ENCODE measurements around the gene OS9.
"Not testable (repeated sequence)": the region's sequence is repeated elsewhere in the genome, so short reads cannot be mapped to it uniquely, and the experiment has no call there.

Gene OS9

DNA sequence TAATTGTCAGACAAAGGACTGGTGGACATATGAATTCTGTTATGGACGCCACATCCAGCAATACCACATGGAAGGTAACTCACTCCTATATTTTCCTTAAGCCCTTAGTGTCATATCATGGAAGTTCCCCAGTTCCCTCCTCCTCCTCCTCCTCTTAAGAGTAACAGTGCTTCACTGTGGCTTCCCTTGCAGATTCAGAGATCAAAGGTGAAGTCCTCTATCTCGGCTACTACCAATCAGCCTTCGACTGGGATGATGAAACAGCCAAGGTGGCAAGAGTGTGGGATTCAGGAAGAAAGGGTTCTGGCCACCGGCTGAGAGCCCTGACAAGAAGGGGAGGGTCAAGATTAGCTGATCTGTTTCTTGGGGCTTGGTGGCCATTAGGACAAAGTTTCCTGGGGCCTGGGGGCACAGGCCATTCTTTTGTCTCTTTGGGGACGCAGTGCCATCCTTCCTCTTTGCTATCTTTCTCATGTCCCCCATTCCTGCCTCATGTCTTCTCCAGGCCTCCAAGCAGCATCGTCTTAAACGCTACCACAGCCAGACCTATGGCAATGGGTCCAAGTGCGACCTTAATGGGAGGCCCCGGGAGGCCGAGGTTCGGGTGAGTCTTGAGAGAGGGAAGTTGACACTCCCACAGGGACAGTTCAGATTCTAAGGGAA is 2.0 kb downstream of the OS9 start:
- no peak for DNase-seq (ENCODE audit: low read depth)

DNA sequence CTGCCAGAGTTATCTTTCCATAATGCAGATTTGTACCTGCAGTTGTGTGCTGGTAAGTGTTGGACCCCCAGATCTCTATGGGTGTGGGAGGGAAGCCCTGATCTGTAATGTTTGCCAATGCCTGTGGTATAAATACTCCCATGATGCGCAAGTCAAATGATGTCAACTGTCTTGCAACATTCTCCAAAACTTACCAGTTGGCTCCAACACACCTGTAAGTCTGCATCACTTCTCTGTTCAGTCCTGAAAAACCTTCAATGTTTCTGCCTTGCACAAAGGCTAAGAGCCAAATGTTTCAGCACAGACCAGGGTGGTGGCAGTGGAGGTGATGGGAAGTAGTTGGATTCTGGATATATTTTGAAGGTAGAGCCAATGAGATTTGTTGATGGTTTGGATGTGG is 3.1 kb downstream of the OS9 start:
- no peak for DNase-seq (ENCODE audit: low read depth)

DNA sequence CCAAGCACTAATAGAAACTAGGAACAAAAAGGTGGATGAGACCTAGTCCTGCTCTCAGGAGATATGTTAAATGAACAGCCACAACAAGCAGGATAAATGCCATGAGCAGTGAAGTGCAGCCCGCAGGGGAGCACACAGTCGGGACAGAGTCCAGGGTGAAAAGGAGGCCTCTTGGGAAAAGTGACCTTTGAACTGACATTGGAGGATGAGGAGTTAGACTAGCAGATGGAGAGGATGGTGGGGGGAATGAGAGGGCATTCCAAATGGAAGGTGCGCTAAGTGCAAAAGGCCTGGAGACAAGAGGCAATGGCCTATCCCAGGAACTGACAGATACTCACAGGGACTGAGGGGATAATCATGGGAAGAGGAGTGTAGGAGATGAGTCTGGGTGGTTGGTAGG is 4.5 kb downstream of the OS9 start:
- DNase-seq (ENCODE audit: low read depth) = no peak

DNA sequence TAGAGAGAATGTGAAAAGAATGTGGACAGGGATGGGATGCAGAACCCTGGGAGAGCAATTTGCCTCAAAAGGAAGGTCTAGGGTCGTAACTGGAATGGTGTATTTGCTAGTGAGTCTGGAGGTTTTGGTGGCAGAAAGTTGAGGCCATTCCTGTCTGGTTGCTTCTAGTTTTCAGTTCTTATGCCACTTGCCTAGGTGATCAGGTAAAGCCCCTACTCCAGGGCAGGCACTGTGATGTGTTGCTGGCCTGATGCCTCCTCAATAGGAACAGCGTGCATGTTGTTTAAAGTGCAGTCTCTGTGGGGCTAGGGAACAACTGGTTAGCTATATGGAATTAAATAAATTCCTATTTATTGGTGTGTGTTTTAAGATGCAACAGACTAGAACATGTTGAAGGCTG is 6.4 kb downstream of the OS9 start:
- no peak for DNase-seq (ENCODE audit: low read depth)

DNA sequence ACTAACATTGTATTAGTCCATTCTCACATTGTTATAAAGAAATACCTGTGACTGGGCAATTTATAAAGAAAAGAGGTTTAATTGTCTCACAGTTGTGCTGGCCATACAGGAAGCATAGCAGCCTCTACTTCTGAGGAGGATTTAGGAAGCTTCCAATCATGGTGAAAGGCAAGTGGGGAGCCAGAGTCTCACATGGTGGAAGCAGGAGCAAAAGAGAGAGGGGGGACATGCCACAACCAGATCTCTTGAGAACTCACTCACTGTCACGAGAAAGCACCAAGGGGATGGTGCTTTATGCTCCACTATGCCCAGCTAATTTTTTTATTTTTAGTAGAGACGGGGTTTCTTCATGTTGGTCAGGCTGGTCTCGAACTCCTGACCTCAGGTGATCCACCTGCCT is 13.3 kb downstream of the OS9 start:
- DNase-seq (ENCODE audit: low read depth) = no peak

DNA sequence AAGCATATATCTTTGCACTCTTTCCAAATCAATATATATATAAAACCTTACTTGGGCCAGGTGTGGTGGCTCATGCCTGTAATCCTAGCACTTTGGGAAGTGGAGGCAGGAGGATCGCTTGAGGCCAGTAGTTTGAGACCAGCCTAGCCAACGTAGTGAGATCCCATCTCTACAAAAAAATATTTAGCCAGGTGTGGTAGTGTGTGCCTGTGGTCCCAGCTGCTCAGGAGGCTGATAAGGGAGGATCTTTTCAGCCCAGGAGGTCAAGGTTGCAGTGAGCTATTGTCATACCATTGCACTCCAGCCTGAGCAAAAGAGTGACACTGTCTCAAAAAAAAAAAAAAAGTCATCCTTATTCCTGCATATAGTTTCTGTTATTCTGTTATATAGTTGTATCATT is 14.4 kb downstream of the OS9 start:
- no peak for DNase-seq (ENCODE audit: low read depth)

DNA sequence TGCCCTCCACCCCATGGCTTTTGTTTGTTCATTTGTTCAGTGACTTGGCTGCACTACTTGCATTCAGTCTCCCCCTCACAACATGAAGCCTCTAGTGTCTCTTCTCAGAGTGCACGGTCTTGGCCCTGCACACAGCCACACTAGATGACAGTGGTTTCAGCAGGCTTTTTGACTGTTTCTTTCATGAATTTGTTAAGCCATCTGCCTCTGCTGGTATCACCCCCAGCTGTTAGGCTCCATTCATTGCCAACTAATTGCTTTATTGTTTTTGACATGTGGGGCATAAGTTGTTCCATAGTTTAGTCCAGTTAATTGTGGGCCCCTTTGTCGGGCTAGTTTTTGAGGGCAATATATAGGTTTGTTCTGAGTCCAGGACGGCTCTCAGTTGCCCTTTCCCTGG is 18.8 kb downstream of the OS9 start:
- DNase-seq (ENCODE audit: low read depth) = no peak

DNA sequence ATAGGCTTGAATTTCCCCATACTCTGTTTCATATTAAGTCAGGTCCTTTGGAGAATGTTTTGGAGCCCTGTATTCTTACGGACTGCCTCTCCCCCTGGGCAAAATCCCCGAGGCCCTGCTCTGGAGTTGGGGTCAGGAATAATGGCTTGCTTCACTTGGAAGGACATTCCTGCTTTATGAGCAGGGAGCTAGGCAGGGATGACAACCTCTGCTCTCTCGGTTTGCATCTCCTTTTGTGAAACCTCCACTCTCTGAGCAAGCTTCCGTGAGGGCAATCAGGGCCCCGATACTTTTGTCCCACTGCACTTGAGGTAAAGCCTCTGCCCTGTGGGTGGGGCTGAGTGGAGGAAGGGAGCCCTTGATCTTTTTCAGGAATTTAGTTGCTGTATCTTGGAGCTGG is 19.3 kb downstream of the OS9 start:
- DNase-seq (ENCODE audit: low read depth) = no peak

DNA sequence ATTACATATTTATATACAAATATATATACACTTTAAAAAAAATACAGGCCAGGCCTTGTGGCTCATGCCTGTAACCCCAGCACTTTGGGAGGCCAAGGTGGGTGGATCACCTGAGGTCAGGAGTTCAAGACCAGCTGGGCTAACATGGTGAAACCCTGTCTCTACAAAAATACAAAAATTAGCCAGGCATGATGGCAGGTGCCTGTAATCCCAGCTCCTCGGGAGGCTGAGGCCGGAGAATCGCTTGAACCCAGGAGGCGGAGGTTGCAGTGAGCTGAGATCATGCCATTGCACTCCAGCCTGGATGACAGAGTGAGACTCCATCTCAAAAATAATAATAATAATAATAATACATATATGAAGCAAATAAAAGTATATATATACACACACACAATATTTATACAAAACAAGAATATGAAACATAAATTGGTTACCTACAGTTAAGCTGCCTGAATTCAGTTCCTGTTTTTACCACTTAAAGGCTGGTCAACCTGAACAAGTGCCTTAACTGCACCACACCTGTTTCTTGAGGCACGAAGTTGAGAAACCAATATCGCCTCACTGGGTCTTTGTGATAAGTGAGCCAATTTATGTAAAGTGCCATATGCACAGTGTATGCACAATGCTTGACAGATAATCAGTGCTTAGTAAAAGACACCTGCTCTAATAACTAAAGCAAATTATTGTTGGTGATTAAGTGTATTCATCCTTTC is 21.3 kb downstream of the OS9 start:
- not testable (repeated sequence) for DNase-seq (ENCODE audit: low read depth)

GRCh38 chr12:57715786-57716185 is 21.9 kb downstream of the OS9 start:
- no peak for DNase-seq (ENCODE audit: low read depth)

DNA sequence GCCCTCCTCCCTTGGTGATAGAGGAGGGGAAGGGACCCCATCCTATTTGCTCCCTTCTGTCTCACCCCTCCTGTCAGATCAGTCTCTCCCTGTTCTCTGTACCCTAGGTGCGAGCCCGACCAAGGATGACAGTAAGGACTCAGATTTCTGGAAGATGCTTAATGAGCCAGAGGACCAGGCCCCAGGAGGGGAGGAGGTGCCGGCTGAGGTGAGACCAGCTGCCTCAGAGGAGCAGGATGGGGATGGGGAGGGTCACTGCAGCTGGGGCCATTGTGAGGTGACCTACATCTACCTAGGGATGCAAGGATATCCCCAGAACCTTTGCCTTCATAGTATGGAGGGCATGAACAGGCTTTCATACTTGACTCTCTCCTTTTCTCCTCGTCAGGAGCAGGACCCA is 22.4 kb downstream of the OS9 start:
- DNase-seq (ENCODE audit: low read depth) = no peak

DNA sequence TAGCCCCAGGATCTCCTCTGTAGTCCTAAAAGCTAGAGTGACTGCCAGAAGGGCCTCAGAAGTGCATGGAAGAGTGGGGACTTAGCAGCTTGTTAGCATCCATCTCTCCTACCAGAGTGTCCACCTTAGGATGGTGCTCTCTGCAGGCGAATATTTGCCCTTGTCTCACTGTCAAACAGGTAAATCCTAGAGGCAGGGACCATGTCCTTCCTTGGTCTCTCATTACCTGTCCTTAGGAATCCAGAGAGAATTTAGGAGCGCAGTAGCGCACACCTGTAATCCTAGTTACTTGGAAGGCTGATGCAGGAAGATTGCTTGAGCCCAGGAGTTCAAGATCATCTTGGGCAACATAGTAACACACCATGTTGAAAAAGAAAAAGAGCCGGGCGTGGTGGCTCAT is 23.2 kb downstream of the OS9 start:
- DNase-seq (ENCODE audit: low read depth) = no peak

DNA sequence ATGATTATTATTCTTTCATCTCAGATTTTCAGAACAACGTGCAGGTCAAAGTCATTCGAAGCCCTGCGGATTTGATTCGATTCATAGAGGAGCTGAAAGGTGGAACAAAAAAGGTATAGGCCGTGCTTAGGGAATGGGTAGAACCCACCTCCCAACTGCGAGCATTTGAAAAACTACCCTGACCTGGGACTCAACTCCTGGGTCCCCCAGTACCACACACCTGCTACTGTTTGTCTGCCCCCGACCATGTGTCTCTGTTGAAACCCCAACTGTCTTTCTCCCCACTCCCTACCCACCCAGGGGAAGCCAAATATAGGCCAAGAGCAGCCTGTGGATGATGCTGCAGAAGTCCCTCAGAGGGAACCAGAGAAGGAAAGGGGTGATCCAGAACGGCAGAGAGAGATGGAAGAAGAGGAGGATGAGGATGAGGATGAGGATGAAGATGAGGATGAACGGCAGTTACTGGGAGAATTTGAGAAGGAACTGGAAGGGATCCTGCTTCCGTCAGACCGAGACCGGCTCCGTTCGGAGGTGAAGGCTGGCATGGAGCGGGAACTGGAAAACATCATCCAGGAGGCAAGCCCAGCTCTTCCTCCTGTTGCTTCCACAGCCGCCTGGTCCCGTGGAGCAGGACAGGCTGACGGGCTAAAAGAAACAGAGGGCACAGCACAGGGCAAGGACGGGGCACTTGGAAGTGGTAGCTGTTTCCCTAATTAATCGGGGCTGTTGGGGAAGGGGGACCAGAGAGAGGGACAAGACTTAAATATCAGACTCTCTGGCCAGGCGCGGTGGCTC is 24.1 kb downstream of the OS9 start:
- no peak for DNase-seq (ENCODE audit: low read depth)

DNA sequence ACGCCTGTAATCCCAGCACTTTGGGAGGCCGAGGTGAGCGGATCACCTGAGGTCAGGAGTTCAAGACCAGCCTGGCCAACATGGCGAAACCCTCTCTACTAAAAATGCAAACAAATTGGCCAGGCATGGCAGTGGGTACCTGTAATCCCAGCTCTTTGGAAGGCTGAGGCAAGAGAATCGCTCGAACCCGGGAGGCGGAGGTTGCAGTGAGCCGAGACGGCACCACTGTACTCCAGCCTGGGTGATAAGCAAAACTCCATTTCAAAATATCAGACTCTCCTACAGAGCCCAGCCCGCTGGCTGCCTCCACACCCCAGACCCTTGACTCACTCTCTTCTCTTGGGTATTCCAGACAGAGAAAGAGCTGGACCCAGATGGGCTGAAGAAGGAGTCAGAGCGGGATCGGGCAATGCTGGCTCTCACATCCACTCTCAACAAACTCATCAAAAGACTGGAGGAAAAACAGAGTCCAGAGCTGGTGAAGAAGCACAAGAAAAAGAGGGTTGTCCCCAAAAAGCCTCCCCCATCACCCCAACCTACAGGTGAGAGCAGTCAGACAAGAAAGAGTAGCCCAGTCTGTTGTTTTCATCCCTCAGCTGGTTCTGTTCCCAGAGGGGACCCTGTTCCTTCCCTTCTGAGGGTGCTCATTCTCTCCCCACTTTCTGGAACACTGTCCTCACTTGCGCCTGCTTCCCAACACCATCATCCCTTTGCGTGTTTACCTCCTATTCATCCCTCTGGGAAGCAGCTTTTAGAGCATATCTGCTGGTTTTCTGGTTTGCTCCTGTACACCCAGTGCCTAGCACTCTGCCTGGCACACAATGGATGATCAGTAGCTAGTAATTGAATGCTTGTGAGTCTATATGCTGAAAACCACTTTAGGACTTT is 25.0 kb downstream of the OS9 start:
- DNase-seq (ENCODE audit: low read depth) = no peak

- DNase-seq (ENCODE audit: low read depth) = no peak
These were observed 26.1 kb downstream of the OS9 start for GRCh38 chr12:57719777-57720605.

GRCh38 chr12:57720606-57721595 is 27.0 kb downstream of the OS9 start:
- DNase-seq (ENCODE audit: low read depth) = no peak

DNA sequence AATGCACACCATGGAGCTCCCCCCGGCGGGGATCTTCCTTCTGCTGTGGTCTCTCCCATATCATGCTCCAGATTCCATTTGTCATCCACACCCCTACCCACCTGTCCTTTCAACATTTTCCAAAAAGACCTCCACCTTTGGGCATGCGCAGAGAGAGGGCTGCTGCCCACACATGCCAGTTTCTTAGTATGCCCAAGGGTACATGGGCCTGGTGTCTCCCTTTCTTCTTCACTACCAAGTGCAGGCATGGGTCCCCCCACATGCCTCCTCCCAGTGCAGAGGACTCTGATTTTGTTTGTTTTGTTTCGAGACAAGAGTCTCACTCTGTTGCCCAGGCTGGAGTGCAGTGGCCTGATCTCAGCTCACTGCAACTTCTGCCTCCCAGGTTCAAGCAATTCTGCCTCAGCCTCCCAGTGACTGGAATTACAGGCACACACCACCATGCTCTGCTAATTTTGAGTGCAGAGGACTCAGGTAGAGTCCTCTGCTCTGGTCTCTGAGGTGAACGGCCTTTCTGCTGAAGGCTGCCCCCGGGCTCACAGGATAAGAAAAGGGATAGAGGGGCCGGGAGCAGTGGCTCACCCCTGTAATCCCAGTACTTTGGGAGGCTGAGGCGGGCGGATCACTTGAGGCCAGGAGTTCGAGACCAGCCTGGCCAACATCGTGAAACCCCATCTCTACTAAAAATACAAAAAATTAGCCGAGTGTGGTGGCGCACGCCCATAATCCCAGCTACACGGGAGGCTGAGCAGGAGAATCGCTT is 28.1 kb downstream of the OS9 start:
- not testable (repeated sequence) for DNase-seq (ENCODE audit: low read depth)

GRCh38 chr12:57722716-57723629 is 29.0 kb downstream of the OS9 start:
- no peak for DNase-seq (ENCODE audit: low read depth)
